ENCODE measurements around the gene PPM1H. TPM values are rescaled to one million over a fixed set of nuclear protein-coding genes. Genes with fewer than 3 reads are reported as not detected.
A peak's percentile ranks its signal among the peaks of the same experiment; 100 is the strongest.

The PPM1H gene
- total RNA-seq, 1 donor from 2014 or later = 31.0 TPM

GRCh38 chr12:62832558-62832957 lies 102.4 kb downstream of the PPM1H start:
- no peaks in the 10 kb centered on the region for H3K9me3 Mint-ChIP-seq
- peak overlapping the region; percentile 29 for H3K27ac Mint-ChIP-seq
- no peak for TF ChIP-seq CTCF (conservative IDR thresholded peaks at IDR 0.05)
- H3K36me3 Mint-ChIP-seq = no peaks in the 10 kb centered on the region
- peak overlapping the region; percentile 38 for H3K4me3 Mint-ChIP-seq
- peaks cover 15% of the 10 kb centered on the region for H3K4me1 Mint-ChIP-seq (ENCODE audit: unreplicated experiment)
- no peak for DNase-seq (ENCODE audit: extremely low spot score, unreplicated experiment)
- no peaks in the 10 kb centered on the region for H3K27me3 Mint-ChIP-seq

- DNase-seq (ENCODE audit: extremely low spot score, unreplicated experiment) = no peak
- Mint-ChIP-seq H3K27me3 (no peaks in the 10 kb centered on the region), H3K4me3 (no peak overlapping the region), H3K9me3 (no peaks in the 10 kb centered on the region), H3K4me1 (ENCODE audit: unreplicated experiment) (peaks cover 12% of the 10 kb centered on the region), H3K36me3 (no peaks in the 10 kb centered on the region), H3K27ac (no peak overlapping the region)
- TF ChIP-seq CTCF (conservative IDR thresholded peaks at IDR 0.05) = no peak
These were observed 102.9 kb downstream of the PPM1H start for GRCh38 chr12:62832027-62832426.

- DNase-seq (ENCODE audit: extremely low spot score, unreplicated experiment) = no peak
- Mint-ChIP-seq H3K27ac (no peak overlapping the region), H3K9me3 (no peaks in the 10 kb centered on the region), H3K4me3 (no peak overlapping the region), H3K36me3 (peaks cover 5% of the 10 kb centered on the region), H3K27me3 (no peaks in the 10 kb centered on the region), H3K4me1 (ENCODE audit: unreplicated experiment) (no peaks in the 10 kb centered on the region)
- no peak for TF ChIP-seq CTCF (conservative IDR thresholded peaks at IDR 0.05)
These were observed 107.1 kb downstream of the PPM1H start for GRCh38 chr12:62827855-62828254.

GRCh38 chr12:62827042-62827441 lies 107.9 kb downstream of the PPM1H start:
- H3K4me1 Mint-ChIP-seq (ENCODE audit: unreplicated experiment) = no peaks in the 10 kb centered on the region
- H3K27me3 Mint-ChIP-seq = no peaks in the 10 kb centered on the region
- no peak overlapping the region for H3K4me3 Mint-ChIP-seq
- DNase-seq (ENCODE audit: extremely low spot score, unreplicated experiment) = no peak
- H3K36me3 Mint-ChIP-seq = peaks cover 5% of the 10 kb centered on the region
- H3K27ac Mint-ChIP-seq = no peak overlapping the region
- no peaks in the 10 kb centered on the region for H3K9me3 Mint-ChIP-seq
- TF ChIP-seq CTCF (conservative IDR thresholded peaks at IDR 0.05) = peak; percentile 47

GRCh38 chr12:62817556-62818271 lies 117.2 kb downstream of the PPM1H start:
- no peak for DNase-seq (ENCODE audit: extremely low spot score, unreplicated experiment)
- Mint-ChIP-seq H3K27ac (peak overlapping the region; percentile 53), H3K36me3 (no peaks in the 10 kb centered on the region), H3K4me3 (peak overlapping the region; percentile 20), H3K9me3 (no peaks in the 10 kb centered on the region), H3K4me1 (ENCODE audit: unreplicated experiment) (peaks cover 22% of the 10 kb centered on the region), H3K27me3 (no peaks in the 10 kb centered on the region)
- TF ChIP-seq CTCF (conservative IDR thresholded peaks at IDR 0.05) = no peak
